SU-DHL-6 (cell line): ENCODE data around the gene PBXIP1.
"Not testable (repeated sequence)": the region's sequence is repeated elsewhere in the genome, so short reads cannot be mapped to it uniquely, and the experiment has no call there.

Experiments
- H2AFZ ChIP-seq: fragments of 200-600 bp; sonication (generic); 2 replicates; pipeline ENCODE4 v1.6.1; 2014; ENCODE audit warnings: low read depth, mild to moderate bottlenecking, moderate library complexity, mixed read lengths, antibody characterized with exemption, low read length; ENCODE audit not compliant: severe bottlenecking
- H3F3A ChIP-seq: fragments of 200-600 bp; shearing (Covaris generic); 2 replicates; pipeline ENCODE4 v1.6.0; 2016; ENCODE audit warnings: antibody characterized with exemption, mild to moderate bottlenecking; ENCODE audit not compliant: insufficient read depth
- H3K27ac ChIP-seq: fragments of 200-600 bp; sonication (generic); 2 replicates; pipeline ENCODE4 v1.5.1; 2016; ENCODE audit warnings: low read depth, mild to moderate bottlenecking, low read length, moderate library complexity, mixed read lengths
- H3K27me3 ChIP-seq: fragments of 200-600 bp; sonication (generic), shearing (Covaris generic); 2 replicates; pipeline ENCODE4 v1.6.0; 2014; ENCODE audit warnings: mild to moderate bottlenecking, low read length
- H3K36me3 ChIP-seq: fragments of 200-600 bp; sonication (generic); 2 replicates; pipeline ENCODE4 v1.6.1; 2014; ENCODE audit warnings: mild to moderate bottlenecking, low read length, mixed read lengths
- H3K4me2 ChIP-seq: fragments of 300-600, 200-600 bp; shearing (Covaris generic), sonication (generic); 2 replicates; pipeline ENCODE4 v1.6.0; 2014; ENCODE audit warnings: low read length, low read depth, mild to moderate bottlenecking; ENCODE audit not compliant: poor library complexity, severe bottlenecking
- H3K4me3 ChIP-seq: fragments of 200-600 bp; sonication (generic); 2 replicates; pipeline ENCODE4 v1.5.1; 2014; ENCODE audit warnings: antibody characterized with exemption, low read length, mild to moderate bottlenecking, mixed read lengths; ENCODE audit not compliant: insufficient read depth, poor library complexity, severe bottlenecking
- H3K79me2 ChIP-seq: fragments of 200-600 bp; sonication (generic); 2 replicates; pipeline ENCODE4 v1.6.1; 2014; ENCODE audit warnings: mild to moderate bottlenecking, low read length, moderate library complexity; ENCODE audit not compliant: insufficient read depth
- H3K9ac ChIP-seq: fragments of 200-600 bp; sonication (generic); 2 replicates; pipeline ENCODE4 v1.7.0; 2014; ENCODE audit warnings: mild to moderate bottlenecking, low read length
- H3K9me2 ChIP-seq: fragments of 200-600 bp; sonication (generic); replicated peaks from 2 replicates; pipeline ENCODE4 v1.6.1; 2014; ENCODE audit warnings: low read length; ENCODE audit not compliant: insufficient read depth
- H3K9me3 ChIP-seq: fragments of 200-600 bp; sonication (generic); 2 replicates; pipeline ENCODE4 v1.6.1; 2014; ENCODE audit warnings: low read length, mixed read lengths; ENCODE audit not compliant: insufficient read depth
- H4K20me1 ChIP-seq: fragments of 200-600 bp; sonication (generic); 2 replicates; pipeline ENCODE4 v1.6.1; 2014; ENCODE audit warnings: low read depth, mild to moderate bottlenecking, antibody characterized with exemption, low read length, moderate library complexity, mixed read lengths
- EZH2phosphoT487 ChIP-seq: fragments of 200-600 bp; sonication (generic), shearing (Covaris generic); conservative IDR thresholded peaks from 2 replicates; pipeline ENCODE4 v1.6.1; 2018; ENCODE audit warnings: mild to moderate bottlenecking, antibody characterized with exemption, low read length, moderate library complexity, mixed read lengths
- TF ChIP-seq, protein P1 (sequence below): fragments of 200-600 bp; sonication (generic); IDR thresholded peaks from one replicate; pipeline ENCODE4 v1.5.1; 2017; ENCODE audit warnings: antibody characterized with exemption, mild to moderate bottlenecking, low read length, moderate library complexity; ENCODE audit not compliant: insufficient read depth, poor library complexity, severe bottlenecking

Gene PBXIP1

DNA sequence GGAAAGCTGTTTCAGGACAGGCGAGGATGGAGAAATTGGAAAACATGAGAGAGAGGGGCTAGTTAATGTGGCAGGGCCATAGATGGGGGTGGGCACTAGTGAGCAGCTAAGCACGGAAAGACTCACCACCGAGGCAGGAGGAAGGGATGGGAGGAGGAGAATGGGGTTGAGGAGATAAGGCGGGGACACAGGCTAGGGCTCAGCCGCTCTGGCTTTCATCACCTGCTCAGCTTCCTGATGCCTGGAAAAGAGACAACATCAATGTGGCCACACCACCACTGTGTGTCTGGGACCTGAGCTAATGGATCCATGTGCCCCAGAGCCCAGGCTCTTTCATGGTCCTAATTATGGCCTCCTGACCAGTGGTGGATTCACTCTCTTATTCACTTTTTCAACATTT, 47.0 kb downstream of the PBXIP1 start:
- Histone ChIP-seq H2AFZ (no peak overlapping the region), H3K27ac (no peak overlapping the region)

DNA sequence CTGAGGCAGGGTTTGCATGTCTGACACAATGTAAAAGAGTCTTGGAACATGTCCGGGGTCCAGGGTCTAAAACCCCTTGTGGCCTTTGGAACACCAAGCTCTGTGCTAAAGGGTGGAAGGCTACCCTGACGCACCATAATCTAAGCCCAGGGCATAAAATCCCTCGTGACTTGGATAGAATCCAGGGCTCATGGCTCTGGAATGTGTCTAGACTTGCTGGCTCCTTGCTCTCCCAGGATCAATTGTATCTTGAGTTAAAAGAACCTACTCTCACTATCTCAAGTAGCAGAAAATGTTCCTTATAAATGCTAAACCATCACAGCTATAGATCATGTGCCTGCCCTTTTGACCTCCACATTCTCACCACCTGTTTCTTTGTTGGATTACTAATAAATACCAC, 47.8 kb downstream of the PBXIP1 start:
- H3K79me2 ChIP-seq, H3K36me3 ChIP-seq, H3K9ac ChIP-seq, H4K20me1 ChIP-seq, H3K27me3 ChIP-seq, H3K4me2 ChIP-seq, H3K9me3 ChIP-seq, H3K4me3 ChIP-seq, H3K9me2 ChIP-seq, H3K27ac ChIP-seq, H2AFZ ChIP-seq, H3F3A ChIP-seq: not testable (repeated sequence)

More for the DNA sequence above, 47.0 kb downstream of the PBXIP1 start:
- Histone ChIP-seq H3K9me3 (peaks cover 7% of the 10 kb centered on the region; the same call in 1 of the 2 replicates), H3K4me2 (no peak overlapping the region), H3K79me2 (no peaks in the 10 kb centered on the region), H3K9ac (no peak overlapping the region), H3K27me3 (no peaks in the 10 kb centered on the region), H4K20me1 (no peaks in the 10 kb centered on the region), H3K4me3 (no peak overlapping the region), H3K9me2 (no peaks in the 10 kb centered on the region), H3F3A (no peaks in the 10 kb centered on the region; the same call in 1 of the 2 replicates), H3K36me3 (no peaks in the 10 kb centered on the region)
- no peak for TF ChIP-seq EZH2phosphoT487
- TF ChIP-seq, protein P1, sequence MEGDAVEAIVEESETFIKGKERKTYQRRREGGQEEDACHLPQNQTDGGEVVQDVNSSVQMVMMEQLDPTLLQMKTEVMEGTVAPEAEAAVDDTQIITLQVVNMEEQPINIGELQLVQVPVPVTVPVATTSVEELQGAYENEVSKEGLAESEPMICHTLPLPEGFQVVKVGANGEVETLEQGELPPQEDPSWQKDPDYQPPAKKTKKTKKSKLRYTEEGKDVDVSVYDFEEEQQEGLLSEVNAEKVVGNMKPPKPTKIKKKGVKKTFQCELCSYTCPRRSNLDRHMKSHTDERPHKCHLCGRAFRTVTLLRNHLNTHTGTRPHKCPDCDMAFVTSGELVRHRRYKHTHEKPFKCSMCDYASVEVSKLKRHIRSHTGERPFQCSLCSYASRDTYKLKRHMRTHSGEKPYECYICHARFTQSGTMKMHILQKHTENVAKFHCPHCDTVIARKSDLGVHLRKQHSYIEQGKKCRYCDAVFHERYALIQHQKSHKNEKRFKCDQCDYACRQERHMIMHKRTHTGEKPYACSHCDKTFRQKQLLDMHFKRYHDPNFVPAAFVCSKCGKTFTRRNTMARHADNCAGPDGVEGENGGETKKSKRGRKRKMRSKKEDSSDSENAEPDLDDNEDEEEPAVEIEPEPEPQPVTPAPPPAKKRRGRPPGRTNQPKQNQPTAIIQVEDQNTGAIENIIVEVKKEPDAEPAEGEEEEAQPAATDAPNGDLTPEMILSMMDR: no peak

DNA sequence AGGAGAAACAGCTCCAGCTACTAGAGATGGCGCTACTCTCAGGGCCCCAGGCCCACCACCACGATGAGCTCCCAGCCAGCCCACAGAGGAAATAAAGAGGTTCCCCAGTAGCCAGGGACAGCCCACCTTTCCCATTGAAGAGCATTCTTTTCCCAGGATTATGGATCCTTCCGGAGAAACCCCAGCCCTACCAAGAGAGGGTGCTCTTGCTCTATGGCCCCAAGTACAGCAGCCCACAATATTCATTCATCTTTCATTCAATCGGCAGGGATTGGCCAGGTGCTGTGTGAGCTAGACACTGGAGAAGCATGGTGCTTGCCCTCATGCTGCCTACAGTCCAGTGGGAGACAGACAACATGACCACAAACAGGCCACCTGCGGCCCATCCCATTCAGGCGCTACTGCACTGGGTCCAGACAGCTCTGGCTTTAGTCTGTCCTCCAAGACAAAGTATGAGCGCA, 49.2 kb downstream of the PBXIP1 start:
- Histone ChIP-seq H3F3A (no peaks in the 10 kb centered on the region; the same call in 1 of the 2 replicates), H3K4me3 (no peak overlapping the region), H3K9ac (no peak overlapping the region), H4K20me1 (no peaks in the 10 kb centered on the region), H3K27ac (no peak overlapping the region), H3K4me2 (no peak overlapping the region), H2AFZ (no peak overlapping the region), H3K79me2 (no peaks in the 10 kb centered on the region), H3K27me3 (no peaks in the 10 kb centered on the region), H3K36me3 (no peaks in the 10 kb centered on the region), H3K9me3 (peaks cover 7% of the 10 kb centered on the region; the same call in 1 of the 2 replicates), H3K9me2 (no peaks in the 10 kb centered on the region)
- TF ChIP-seq EZH2phosphoT487: no peak
- TF ChIP-seq, protein P1: no peak

DNA sequence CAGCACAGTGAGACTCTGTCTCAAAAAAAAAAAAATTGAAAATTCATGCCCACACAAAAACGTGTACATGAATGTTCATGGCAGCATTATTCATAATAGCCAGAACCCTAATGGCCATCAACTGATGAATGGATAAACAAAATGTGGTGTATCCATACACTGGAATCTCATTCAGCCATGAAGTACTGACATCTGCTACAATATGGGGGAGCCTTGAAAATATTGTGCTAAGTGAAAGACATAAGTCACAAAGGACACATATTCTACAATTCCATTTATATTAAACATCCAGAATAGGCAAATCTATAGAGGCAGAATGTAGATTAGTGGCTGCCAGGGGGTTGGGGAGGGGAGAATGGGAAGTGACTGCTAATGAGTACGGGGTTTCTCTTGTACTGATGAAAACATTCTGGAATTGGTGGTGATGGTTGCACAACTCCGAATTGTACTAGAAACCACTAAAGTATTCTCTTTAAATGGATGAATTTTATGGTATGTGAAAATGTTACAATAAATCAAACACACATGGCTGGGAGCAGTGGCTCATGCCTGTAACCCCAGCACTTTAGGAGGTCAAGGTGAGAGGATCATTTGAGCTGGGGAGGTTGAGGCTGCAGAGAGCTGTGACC, 52.8 kb downstream of the PBXIP1 start:
- Histone ChIP-seq H3F3A (no peaks in the 10 kb centered on the region; the same call in 1 of the 2 replicates), H3K9me2 (no peaks in the 10 kb centered on the region), H3K9ac (no peak overlapping the region), H2AFZ (no peak overlapping the region), H3K9me3 (no peaks in the 10 kb centered on the region), H4K20me1 (no peaks in the 10 kb centered on the region), H3K79me2 (no peaks in the 10 kb centered on the region), H3K4me2 (no peak overlapping the region), H3K27me3 (no peaks in the 10 kb centered on the region), H3K36me3 (no peaks in the 10 kb centered on the region), H3K4me3 (no peak overlapping the region), H3K27ac (no peak overlapping the region)
- TF ChIP-seq EZH2phosphoT487: no peak
- TF ChIP-seq, protein P1: no peak
